Kidney epithelial cell (primary cell): Measurements from ENCODE around the gene MAP7. TPM values are rescaled to one million over a fixed set of nuclear protein-coding genes. Genes with fewer than 3 reads are reported as not detected.
A peak's percentile ranks its signal among the peaks of the same experiment; 100 is the strongest.

Experiments used
- DNase-seq: peaks from one replicate; pipeline ENCODE4 v3.0.0-alpha.2; 2010; ENCODE audit warnings: low read depth
- H3K27me3 ChIP-seq: 2 replicates; pipeline ENCODE4 v1.6.0; 2011; ENCODE audit warnings: low read length; ENCODE audit not compliant: control insufficient read depth, insufficient read depth
- H3K36me3 ChIP-seq: 2 replicates; pipeline ENCODE4 v1.5.1; 2011; ENCODE audit warnings: low read length; ENCODE audit not compliant: control insufficient read depth, insufficient read depth
- H3K4me3 ChIP-seq: 2 replicates; pipeline ENCODE4 v1.5.1; 2011; ENCODE audit warnings: low read depth, mild to moderate bottlenecking, control low read depth, low read length
- total RNA-seq: library from RNA; depleted of rRNA; stranded (reverse); fragments of >200 nt; gene quantifications from 2 replicates; pipeline ENCODE4 v1.2.3, GENCODE V29; 2015
- TF ChIP-seq, protein P1 (sequence below): IDR thresholded peaks from 2 replicates; pipeline ENCODE4 v1.5.1; 2011; ENCODE audit warnings: mild to moderate bottlenecking, moderate library complexity, low read length, control low read depth, inconsistent platforms; ENCODE audit not compliant: insufficient read depth, poor library complexity, severe bottlenecking

MAP7 gene
- total RNA-seq, 1 donor from 2014 or later, result 17.6 TPM

DNA sequence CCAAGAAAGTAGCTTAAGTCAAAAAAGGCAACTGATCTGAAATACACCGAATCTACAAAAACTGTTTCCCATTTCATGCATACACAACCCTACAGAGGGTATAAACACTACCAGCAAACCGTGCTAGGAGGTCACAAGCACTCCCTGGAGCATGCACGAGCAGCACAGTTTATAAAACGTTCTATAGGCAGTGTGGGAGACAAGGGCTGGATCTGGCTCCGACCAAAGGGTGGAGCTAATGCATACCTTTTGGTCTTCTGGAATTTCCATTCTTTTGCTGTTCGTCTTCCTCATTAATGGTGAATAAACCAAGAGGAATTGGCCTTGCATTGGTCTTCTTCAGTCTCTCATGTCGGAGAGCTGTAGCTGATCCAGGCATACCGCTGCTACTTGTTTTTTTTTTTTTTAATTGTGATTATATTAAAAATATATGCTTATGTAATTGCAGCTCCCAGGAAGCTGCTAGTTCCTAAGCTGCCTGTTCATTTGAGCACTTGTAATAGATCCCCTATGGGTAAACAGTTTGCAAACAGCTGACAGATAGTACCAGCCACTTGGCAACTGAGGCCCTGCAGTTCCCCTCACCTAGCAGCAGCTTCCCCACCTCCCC, 24.5 kb downstream of the MAP7 start:
- H3K36me3 ChIP-seq, result no peaks in the 10 kb centered on the region
- H3K27me3 ChIP-seq, result no peaks in the 10 kb centered on the region
- no peak overlapping the region for H3K4me3 ChIP-seq
- no peak for DNase-seq
- TF ChIP-seq, protein P1, sequence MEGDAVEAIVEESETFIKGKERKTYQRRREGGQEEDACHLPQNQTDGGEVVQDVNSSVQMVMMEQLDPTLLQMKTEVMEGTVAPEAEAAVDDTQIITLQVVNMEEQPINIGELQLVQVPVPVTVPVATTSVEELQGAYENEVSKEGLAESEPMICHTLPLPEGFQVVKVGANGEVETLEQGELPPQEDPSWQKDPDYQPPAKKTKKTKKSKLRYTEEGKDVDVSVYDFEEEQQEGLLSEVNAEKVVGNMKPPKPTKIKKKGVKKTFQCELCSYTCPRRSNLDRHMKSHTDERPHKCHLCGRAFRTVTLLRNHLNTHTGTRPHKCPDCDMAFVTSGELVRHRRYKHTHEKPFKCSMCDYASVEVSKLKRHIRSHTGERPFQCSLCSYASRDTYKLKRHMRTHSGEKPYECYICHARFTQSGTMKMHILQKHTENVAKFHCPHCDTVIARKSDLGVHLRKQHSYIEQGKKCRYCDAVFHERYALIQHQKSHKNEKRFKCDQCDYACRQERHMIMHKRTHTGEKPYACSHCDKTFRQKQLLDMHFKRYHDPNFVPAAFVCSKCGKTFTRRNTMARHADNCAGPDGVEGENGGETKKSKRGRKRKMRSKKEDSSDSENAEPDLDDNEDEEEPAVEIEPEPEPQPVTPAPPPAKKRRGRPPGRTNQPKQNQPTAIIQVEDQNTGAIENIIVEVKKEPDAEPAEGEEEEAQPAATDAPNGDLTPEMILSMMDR, result peak; percentile 5

DNA sequence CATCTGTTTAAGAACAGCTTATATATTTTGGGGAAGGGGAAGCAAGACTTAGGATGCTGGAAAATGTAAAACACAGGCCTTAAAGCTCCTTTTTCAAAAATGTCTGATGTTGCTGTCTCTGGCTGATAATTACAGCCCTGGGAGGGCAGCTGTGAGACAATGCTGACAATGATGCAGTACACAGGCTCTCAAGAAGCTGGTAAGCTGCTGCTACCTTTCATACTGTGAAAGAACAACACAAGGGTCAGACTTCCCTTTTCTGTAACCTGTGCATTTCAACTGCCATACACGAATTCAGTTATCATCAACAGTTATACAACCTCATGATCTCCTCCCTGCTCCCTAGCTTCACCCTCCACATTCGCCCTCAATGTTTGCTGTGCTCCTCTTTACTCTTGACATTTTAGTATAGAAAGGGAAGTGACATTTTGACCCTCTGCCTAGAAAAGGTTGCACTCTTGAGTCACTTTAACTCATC, 25.2 kb downstream of the MAP7 start:
- TF ChIP-seq, protein P1, result no peak
- Histone ChIP-seq H3K36me3 (no peaks in the 10 kb centered on the region), H3K4me3 (no peak overlapping the region), H3K27me3 (no peaks in the 10 kb centered on the region)
- no peak for DNase-seq

DNA sequence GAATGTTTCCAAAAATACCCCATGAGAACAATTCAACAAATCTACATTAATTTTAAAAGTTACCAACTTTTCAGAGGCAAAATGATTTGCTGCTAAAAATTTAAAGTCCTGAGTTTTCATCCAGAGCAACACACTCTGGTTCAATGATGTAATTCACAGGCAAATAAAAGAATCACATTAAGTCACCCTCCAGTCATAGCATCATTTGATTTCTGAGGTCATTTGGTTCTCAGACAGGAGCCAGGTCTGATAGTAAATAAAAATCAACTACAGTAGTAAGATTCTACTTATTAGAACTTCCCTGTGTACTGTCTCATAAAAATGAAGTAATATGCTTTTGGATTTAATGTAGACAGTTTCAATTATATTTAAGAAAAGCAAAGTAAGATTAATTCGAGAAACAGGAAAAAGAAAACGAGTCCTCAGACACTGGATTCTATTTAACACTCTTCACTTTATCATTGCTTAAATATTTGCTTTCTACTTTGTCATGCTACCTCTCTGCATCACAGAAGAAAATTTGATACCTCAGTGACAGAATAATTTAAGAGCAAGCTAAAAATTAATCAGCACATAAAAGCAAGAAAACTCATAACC, 25.8 kb downstream of the MAP7 start:
- H3K4me3 ChIP-seq, result no peak overlapping the region
- TF ChIP-seq, protein P1, result no peak
- H3K36me3 ChIP-seq, result no peaks in the 10 kb centered on the region
- H3K27me3 ChIP-seq, result no peaks in the 10 kb centered on the region
- DNase-seq, result no peak

DNA sequence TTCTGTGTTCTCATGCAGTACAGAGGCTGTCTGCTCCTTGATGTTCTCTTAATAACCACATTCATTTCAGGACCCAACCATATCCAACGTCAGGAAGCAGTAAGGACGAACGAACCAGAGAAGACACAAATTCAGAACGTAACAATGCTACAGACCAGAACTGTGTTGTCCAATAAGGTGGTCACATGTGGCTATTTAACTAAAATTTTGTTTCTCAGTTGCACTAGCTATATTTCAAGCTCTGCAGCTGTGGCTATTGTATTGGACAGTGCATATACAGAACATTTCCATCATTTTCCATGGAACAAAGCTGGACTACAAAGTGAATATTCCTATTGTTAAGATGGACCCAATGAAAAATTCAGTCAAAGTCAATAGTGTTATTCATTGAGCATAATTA, 27.0 kb downstream of the MAP7 start:
- H3K36me3 ChIP-seq, result no peaks in the 10 kb centered on the region
- no peak overlapping the region for H3K4me3 ChIP-seq
- TF ChIP-seq, protein P1, result no peak
- no peaks in the 10 kb centered on the region for H3K27me3 ChIP-seq
- no peak for DNase-seq

DNA sequence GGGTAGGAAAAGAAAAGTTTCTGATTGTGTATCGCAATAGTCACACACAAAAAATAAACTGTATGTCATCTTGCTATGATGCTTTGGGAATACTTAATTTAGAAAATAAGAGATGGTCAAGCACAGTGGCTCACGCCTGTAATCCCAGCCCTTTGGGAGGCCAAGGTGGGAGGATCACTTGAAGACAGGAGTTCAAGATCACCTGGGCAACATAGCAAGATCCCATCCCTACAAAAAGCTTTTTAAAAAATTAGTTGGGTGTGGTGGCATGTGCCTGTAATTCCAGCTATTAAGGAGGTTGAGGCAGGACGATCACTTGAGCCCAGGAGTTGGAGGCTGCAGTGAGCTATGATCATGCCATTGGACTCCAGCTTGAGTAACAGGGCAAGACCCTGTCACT, 27.6 kb downstream of the MAP7 start:
- no peaks in the 10 kb centered on the region for H3K27me3 ChIP-seq
- TF ChIP-seq, protein P1, result no peak

DNA sequence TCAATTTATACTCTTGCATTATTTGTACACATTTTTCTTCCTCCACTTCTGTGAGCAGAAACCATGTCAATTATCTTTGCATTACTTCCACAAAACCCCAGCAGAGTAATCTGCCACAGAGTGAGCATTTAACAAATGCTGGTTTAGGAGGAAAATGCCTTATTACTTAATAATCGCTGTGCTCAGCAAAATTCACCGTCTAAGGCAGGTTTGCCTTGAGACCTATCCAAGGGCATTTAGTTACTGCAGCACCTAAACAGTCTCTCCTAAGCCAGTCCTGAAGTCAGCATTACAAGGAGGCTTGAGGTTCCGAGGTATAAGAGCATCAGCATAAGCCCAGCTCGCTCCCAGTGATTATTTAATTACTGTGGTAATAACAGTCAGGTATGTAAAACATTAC, 28.3 kb downstream of the MAP7 start:
- no peak overlapping the region for H3K4me3 ChIP-seq
- TF ChIP-seq, protein P1, result no peak

More for the DNA sequence above, 27.6 kb downstream of the MAP7 start:
- Histone ChIP-seq H3K4me3 (no peak overlapping the region), H3K36me3 (no peaks in the 10 kb centered on the region)
- DNase-seq, result no peak

More for the DNA sequence above, 28.3 kb downstream of the MAP7 start:
- no peaks in the 10 kb centered on the region for H3K36me3 ChIP-seq
- no peak for DNase-seq
- H3K27me3 ChIP-seq, result no peaks in the 10 kb centered on the region
